Glutamatergic neuron (in vitro differentiated cells): Measurements from ENCODE around the gene PTPRE. TPM values are rescaled to one million over a fixed set of nuclear protein-coding genes. Genes with fewer than 3 reads are reported as not detected.

Source experiments
- DNase-seq: peaks from one replicate; pipeline ENCODE4 v3.0.0; 2022
- H3K27ac Mint-ChIP-seq: one replicate; pipeline ENCODE4 v1.8.0; 2020; ENCODE audit warnings: mild to moderate bottlenecking, mixed read lengths, inconsistent platforms; ENCODE audit not compliant: unreplicated experiment
- H3K27me3 Mint-ChIP-seq: one replicate; pipeline ENCODE4 v1.8.0; 2020; ENCODE audit warnings: mild to moderate bottlenecking, moderate library complexity, mixed read lengths, inconsistent platforms; ENCODE audit not compliant: unreplicated experiment
- H3K36me3 Mint-ChIP-seq: one replicate; pipeline ENCODE4 v1.8.0; 2020; ENCODE audit warnings: mild to moderate bottlenecking, mixed read lengths, inconsistent platforms; ENCODE audit not compliant: unreplicated experiment
- H3K4me1 Mint-ChIP-seq: one replicate; pipeline ENCODE4 v1.8.0; 2020; ENCODE audit warnings: mild to moderate bottlenecking, low read depth, mixed read lengths, inconsistent platforms; ENCODE audit not compliant: unreplicated experiment
- H3K4me3 Mint-ChIP-seq: one replicate; pipeline ENCODE4 v1.8.0; 2020; ENCODE audit warnings: mild to moderate bottlenecking, mixed read lengths, inconsistent platforms; ENCODE audit not compliant: unreplicated experiment
- H3K9me3 Mint-ChIP-seq: one replicate; pipeline ENCODE4 v1.8.0; 2020; ENCODE audit warnings: mild to moderate bottlenecking, moderate library complexity, mixed read lengths, inconsistent platforms; ENCODE audit not compliant: unreplicated experiment
- total RNA-seq: library from RNA; stranded (reverse); fragmentation: NEBNext Ultra II Directional; extraction: Animal tissue kit (Norgen Biotek cat#: 25700); gene quantifications from one replicate; pipeline ENCODE4 v1.2.1, GENCODE V29; 2021; ENCODE audit not compliant: unreplicated experiment
- TF ChIP-seq, protein P1 (sequence below): fragments of 200-600 bp; sonication (generic); IDR thresholded peaks from one replicate; pipeline ENCODE4 v1.5.0; 2021; ENCODE audit not compliant: partially characterized antibody, unreplicated experiment

The PTPRE gene
- total RNA-seq, 1 donor from 2014 or later, result 2.6 TPM

DNA sequence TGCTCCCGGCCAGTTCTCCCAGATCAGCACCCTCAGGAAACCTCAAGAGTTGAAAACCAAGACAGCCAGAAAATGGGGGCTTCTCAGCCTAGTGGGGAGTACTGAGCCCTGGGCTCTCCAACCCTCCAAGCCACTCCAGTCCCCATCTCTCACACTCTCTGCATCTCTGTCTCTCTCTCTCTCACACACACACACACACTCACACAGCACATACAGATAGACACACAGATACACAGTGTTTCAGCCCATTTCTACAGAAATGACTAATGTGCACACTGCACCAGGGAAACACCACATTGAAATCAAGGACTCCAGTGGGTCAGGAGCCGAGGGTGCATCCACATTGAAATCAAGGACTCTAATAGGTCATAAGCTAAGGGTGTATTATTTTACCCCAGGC, 111.8 kb downstream of the PTPRE start:
- H3K4me3 Mint-ChIP-seq, result peak overlapping the region; percentile 57
- no peaks in the 10 kb centered on the region for H3K36me3 Mint-ChIP-seq
- peak overlapping the region; percentile 48 for H3K27ac Mint-ChIP-seq
- H3K4me1 Mint-ChIP-seq, result peaks cover 9% of the 10 kb centered on the region
- no peak for DNase-seq
- H3K9me3 Mint-ChIP-seq, result peaks cover 2% of the 10 kb centered on the region
- TF ChIP-seq, protein P1, sequence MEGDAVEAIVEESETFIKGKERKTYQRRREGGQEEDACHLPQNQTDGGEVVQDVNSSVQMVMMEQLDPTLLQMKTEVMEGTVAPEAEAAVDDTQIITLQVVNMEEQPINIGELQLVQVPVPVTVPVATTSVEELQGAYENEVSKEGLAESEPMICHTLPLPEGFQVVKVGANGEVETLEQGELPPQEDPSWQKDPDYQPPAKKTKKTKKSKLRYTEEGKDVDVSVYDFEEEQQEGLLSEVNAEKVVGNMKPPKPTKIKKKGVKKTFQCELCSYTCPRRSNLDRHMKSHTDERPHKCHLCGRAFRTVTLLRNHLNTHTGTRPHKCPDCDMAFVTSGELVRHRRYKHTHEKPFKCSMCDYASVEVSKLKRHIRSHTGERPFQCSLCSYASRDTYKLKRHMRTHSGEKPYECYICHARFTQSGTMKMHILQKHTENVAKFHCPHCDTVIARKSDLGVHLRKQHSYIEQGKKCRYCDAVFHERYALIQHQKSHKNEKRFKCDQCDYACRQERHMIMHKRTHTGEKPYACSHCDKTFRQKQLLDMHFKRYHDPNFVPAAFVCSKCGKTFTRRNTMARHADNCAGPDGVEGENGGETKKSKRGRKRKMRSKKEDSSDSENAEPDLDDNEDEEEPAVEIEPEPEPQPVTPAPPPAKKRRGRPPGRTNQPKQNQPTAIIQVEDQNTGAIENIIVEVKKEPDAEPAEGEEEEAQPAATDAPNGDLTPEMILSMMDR, result no peak
- H3K27me3 Mint-ChIP-seq, result peaks cover 6% of the 10 kb centered on the region

- H3K27ac Mint-ChIP-seq, result no peak overlapping the region
- peaks cover 2% of the 10 kb centered on the region for H3K9me3 Mint-ChIP-seq
- H3K36me3 Mint-ChIP-seq, result no peaks in the 10 kb centered on the region
- H3K4me3 Mint-ChIP-seq, result no peak overlapping the region
- TF ChIP-seq, protein P1, result no peak
- peaks cover 9% of the 10 kb centered on the region for H3K4me1 Mint-ChIP-seq
- DNase-seq, result no peak
- peaks cover 8% of the 10 kb centered on the region for H3K27me3 Mint-ChIP-seq
Observed at GRCh38 chr10:128022261-128023196, 115.6 kb downstream of the PTPRE start.

DNA sequence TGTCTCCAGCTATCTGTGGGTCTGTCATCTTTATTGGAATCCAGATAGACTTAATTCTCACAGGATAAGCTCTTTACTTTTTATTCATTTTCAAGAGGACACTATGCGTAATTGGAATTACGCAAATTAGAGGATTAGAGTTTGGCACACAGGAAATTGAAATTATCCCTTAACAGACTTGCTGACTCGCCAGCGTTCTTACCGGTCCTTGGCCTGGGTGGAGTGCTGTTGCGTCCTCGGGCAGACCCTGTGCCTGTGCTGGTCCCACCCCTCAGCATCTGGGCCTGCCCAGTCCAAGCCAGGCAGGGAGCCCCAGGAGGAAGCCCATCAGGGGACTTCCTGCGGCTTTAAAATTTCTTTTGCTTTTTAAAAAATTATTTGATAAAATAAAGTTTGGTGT, 117.5 kb downstream of the PTPRE start:
- no peak overlapping the region for H3K4me3 Mint-ChIP-seq
- peaks cover 6% of the 10 kb centered on the region for H3K27me3 Mint-ChIP-seq
- no peak overlapping the region for H3K27ac Mint-ChIP-seq
- no peaks in the 10 kb centered on the region for H3K36me3 Mint-ChIP-seq
- H3K9me3 Mint-ChIP-seq, result no peaks in the 10 kb centered on the region
- no peak for DNase-seq
- H3K4me1 Mint-ChIP-seq, result peaks cover under 1% of the 10 kb centered on the region
- TF ChIP-seq, protein P1, result no peak

DNA sequence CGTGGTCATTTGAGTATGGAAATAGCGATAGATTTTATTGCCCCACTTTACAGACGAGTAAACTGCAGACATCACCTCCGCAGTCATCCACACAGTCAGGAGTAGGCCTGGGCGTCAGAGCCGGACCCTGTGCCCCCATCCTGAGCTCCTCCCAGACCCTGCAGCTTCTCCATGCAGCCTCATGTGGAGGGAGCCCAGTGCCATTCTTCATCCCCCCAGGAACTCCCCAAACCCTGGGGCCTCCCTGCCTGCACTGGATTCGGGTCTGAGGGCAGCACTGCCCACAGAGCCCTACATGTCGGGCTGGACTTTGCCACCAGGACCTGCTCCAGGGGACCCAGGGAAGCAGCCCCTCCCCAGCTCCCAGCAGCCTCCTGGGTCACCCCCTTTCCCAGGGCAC, 118.5 kb downstream of the PTPRE start:
- Mint-ChIP-seq H3K36me3 (no peaks in the 10 kb centered on the region), H3K4me3 (no peak overlapping the region), H3K4me1 (peaks cover 4% of the 10 kb centered on the region), H3K9me3 (no peaks in the 10 kb centered on the region), H3K27me3 (peaks cover 2% of the 10 kb centered on the region), H3K27ac (no peak overlapping the region)
- TF ChIP-seq, protein P1, result no peak
- DNase-seq, result no peak

- Mint-ChIP-seq H3K9me3 (no peaks in the 10 kb centered on the region), H3K4me1 (peaks cover 4% of the 10 kb centered on the region), H3K27ac (no peak overlapping the region), H3K27me3 (peaks cover 2% of the 10 kb centered on the region), H3K4me3 (no peak overlapping the region), H3K36me3 (no peaks in the 10 kb centered on the region)
- TF ChIP-seq, protein P1, result no peak
- no peak for DNase-seq
Observed at GRCh38 chr10:128025951-128026350, 119.0 kb downstream of the PTPRE start.
